Stimulated activated CD4-positive, alpha-beta T cell treated with anti-CD3 and anti-CD28 coated beads, Interleukin-15, amount 100 ng/mL, for 48 hours (primary cell): ENCODE measurements around the gene CDCP2.

Source experiments
- DNase-seq, 2 donors: peaks; one replicate each; pipeline ENCODE4 v3.0.0-alpha.2; 2020; ENCODE audit warnings: low read depth in 2 of 2

CDCP2 gene

DNA sequence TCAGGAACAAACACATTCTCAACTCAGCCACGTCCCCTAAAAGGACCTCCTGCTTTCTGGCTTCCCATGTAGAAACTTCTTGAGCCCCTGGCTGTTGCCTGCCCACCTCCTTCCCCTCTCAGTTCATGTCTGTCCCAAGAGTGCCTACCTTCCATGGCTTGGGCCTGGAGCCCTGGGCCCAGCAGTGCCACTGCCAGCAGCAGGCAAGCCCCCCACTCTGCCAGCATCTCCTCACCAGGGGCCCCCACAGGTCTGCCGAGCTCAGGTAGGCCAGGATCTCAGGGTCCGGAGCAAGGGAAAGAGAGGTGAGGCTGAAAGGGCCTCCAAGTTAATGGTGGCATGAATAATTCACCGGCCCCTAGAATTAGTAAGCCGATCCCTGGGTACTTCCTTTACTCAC lies at the start of gene CDCP2:
Gene CDCP2 (minus strand): TSS at position 305 of the 400 bp plus-strand sequence. CDS start 78 bp downstream, at position 227.
- no peak for DNase-seq

DNA sequence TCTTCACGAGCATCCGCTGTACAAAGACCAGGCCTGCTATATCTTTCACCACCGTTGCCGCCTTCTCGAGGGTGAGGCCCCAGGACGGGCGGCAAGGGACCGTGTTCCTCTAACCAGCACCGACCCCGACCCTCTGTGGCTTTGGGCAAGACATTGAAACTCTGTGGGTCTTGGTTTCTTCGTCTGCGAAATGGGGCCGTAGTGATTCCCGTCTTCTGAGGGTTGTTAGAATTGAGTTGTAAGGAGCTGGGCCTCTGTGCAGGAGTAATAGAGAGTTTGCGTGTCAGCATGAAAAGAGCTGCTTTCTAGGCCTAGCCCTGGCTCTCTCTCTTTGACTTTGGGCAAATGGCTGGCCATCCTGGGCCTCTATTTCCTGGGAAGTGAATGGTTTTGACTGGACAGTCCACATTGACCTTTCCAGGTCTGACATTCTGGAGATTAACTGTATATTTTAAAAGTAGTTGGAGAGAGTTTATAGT lies 47.8 kb upstream of the CDCP2 start:
- DNase-seq, result no peak

DNA sequence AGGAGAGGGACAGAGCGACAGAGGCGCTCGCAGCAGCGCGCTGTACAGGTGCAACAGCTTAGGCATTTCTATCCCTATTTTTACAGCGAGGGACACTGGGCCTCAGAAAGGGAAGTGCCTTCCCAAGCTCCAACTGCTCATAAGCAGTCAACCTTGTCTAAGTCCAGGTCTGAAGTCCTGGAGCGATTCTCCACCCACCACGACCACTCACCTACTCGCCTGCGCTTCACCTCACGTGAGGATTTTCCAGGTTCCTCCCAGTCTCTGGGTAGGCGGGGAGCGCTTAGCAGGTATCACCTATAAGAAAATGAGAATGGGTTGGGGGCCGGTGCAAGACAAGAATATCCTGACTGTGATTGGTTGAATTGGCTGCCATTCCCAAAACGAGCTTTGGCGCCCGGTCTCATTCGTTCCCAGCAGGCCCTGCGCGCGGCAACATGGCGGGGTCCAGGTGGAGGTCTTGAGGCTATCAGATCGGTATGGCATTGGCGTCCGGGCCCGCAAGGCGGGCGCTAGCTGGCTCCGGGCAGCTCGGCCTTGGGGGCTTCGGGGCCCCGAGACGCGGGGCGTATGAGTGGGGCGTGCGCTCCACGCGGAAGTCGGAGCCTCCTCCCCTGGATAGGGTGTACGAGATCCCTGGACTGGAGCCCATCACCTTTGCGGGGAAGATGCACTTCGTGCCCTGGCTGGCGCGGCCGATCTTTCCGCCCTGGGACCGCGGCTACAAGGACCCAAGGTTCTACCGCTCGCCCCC lies 47.1 kb upstream of the CDCP2 start, which contains the start of the genes CYB5RL and MRPL37:
Gene CYB5RL (minus strand): TSS at position 266 of the 754 bp plus-strand sequence. CDS start 4,414 bp downstream, outside the sequence.
Gene MRPL37 (plus strand): TSS at position 403 of the 754 bp plus-strand sequence. CDS start 77 bp downstream, at position 480.
- DNase-seq, result peak; percentile 84 to 89

DNA sequence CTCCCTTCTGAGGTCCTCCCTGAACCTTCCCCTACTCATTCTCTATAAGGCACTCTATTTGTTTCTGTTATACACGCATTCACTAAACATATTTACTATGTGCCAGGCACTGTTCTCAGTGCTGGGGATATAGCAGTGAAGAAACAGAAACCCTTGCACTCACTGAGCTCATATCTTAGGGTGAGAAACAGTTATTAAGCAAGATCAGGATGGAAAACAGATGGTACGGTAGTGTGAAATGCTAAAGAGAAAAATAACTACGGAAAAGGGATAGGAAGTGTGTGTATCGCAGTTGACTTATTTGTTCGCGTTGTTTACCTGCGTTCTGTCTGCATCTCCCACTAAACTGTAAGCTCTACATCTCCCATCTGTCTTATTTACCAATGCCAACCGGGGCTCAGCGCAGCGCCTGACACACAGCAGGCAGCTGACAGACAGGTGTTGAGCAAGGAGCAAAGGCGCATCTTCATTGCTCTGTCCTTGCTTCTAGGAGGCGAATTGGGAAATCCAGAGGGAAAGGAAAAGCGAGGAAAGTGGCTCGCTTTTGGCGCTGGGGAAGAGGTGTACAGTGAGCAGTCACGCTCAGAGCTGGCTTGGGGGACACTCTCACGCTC lies 46.5 kb upstream of the CDCP2 start:
- DNase-seq, result no peak

DNA sequence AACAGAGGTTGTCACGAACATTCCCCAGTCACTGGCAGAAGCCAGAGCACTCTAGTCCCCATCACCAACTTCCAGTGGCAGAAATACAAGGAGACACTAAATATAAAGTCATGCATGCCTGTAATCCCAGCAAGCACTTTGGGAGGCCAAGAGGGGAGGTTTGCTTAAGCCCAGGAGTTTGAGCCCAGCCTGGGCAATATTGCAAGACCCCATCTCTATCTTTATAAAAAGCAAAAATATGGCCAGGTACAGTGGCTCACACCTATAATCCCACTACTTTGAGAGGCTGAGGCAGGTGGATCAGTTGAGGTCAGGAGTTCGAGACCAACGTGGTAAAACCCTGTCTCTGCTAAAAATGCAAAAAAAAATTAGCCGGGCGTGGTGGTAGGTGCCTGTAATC lies 40.7 kb upstream of the CDCP2 start:
- no peak for DNase-seq

DNA sequence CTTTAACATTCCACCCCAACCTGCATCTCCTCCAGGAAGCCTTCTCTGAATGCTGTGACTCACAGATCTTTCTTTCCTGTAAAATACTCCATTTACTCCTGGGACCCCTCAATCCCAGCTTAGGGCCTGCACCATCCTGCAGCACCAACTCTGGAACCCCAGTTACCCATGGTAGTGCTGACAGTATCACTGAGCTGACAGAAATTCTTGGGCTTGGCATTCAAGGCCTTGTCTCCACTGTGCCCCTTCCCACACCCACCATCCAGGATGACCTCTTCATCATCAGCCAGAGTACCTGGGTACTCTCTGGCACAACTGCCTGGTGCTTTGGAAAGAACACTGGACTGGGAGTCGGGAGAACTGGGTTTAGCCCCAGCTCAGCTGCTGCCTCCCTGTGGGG lies 38.7 kb upstream of the CDCP2 start:
- no peak for DNase-seq

DNA sequence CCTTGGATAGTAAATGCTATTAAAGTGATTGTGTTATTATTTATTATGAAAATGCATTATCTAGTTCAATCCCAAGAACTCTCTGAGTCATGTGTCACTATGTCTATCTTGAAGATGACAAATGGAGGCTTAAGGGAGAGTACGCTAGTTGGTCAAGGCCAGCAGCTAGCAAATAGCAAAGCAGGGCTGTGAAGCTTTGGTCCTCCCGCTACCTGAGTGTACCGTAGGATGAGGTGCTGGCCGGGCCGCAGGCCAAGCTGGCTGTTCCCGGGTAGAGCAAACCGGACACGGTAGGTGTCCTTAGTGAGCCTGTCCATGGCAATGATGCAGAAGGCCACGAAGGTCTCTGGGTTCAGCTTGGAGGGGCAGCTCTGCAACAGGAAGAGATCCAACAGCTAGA lies 37.7 kb upstream of the CDCP2 start:
- DNase-seq, result no peak

DNA sequence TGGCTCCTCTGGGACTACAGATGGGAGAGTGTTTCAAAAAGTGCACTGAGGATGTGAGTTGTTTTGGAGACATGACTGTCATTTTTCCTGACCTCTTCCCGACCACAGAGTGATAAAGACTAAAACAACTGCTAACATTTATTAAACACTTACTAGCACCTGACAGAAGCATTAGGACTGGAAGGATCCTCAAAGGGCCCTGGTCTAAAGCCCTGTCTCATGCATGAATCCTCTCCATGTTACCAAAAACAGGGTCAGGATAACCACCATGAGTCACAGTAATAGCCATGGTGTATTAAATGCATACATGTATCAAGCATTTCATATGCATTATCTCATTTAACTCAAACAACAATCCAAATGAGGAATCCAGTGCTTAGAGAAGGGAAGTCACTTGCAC lies 35.5 kb upstream of the CDCP2 start:
- DNase-seq, result no peak

DNA sequence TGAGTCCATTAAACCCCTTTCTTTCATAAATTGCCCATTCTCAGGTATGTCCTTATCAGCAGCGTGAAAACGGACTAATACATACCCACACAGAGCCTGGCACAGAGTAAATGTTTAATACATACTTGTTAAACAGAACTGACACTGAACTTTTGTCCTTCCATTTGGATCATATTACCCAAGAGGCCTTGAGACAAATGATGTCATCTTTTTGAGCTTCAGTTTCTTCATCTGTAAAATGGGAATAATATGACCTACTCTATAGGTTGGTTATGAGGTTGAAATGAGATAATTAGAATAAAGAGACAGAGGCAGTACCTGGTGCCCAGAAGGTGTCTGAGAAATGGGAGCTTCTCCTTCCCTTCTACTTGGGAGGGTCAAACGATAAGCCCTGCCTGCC lies 33.3 kb upstream of the CDCP2 start:
- DNase-seq, result no peak

DNA sequence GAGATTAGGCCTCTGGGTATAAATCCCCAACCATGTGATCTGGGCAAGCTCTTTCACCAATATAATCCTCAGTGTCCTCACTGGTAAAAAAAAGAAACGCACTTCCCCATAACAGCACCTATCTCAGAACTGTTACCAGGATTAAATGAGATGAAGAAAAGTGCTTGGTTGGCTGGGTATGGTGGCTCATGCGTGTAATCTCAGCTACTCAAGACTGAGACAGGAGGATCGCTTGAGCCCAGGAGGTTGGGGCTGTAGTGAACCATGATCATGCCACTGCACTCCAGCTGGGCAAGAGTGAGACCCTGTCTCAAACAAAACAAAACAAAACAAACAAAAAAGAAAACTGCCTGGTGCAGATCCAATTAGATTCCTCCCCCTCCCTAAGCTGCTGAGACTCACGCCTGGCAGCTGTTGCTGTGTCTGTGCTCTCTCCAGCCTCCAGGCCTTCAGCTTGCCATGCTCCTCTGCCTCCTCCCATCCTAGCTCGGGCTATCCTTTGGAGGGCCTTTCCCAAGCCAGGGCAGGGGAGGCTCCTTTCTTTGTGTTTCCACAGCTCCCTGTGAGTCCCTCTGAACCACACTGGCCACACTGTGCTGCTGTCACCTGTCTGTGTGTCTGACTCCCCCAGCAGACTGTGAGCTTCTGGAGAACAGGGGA lies 28.0 kb upstream of the CDCP2 start:
- no peak for DNase-seq

DNA sequence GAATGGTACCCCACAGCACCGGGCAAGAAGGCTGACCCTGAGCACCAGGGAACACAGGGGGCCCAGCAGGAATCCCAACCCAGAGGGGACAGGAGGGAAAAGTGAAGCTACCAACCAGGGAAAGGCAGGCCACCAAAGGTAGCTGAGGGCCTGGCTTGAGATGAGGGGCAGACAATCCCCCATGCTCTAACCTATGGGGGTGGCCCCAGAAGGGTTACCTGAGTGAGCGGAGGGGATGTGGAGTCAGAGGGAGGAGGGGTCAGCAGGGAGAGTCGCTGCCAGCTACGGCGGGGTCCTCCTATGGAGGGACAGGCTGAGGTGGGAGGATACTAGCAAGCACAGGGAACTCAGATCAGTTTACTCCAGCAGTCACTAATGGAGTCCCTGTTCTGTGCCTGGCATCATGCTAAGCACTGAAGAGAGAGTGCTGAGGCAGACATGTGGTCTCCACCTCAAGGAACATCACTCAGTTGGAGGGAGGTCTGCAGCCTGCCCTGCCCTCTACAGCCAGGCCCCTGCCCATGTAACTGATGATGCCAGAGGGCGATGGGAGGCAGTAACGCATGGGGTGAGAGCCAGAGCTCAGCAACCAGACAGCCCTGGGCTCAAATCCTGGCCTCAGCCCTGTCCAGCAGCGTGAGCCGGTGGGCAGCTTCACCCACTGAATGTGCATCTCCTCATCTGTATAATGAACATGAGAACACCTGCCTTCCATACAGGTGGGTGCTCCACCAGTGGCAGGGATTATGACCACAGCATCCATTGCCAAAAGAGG lies 25.7 kb upstream of the CDCP2 start:
- no peak for DNase-seq

DNA sequence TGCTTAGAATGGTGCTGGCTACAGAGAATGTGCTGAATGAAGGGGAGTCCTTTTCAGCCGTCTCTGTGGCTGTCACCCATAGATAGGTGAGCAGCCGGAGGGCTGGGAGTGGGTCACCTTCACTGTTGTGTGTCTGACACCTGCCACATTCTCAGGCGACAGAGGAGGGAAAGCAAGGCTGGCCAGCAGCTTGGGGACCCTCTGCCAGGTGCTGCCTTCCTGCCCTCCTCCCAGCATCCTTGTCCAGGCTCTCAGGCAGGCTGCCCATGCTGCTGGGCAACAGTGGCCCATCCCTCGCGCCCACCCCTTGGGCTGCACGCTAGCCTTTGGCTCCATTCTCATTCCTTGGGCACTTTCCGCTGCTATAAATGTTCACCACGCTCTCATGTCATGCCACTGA lies 24.9 kb upstream of the CDCP2 start:
- DNase-seq, result no peak

DNA sequence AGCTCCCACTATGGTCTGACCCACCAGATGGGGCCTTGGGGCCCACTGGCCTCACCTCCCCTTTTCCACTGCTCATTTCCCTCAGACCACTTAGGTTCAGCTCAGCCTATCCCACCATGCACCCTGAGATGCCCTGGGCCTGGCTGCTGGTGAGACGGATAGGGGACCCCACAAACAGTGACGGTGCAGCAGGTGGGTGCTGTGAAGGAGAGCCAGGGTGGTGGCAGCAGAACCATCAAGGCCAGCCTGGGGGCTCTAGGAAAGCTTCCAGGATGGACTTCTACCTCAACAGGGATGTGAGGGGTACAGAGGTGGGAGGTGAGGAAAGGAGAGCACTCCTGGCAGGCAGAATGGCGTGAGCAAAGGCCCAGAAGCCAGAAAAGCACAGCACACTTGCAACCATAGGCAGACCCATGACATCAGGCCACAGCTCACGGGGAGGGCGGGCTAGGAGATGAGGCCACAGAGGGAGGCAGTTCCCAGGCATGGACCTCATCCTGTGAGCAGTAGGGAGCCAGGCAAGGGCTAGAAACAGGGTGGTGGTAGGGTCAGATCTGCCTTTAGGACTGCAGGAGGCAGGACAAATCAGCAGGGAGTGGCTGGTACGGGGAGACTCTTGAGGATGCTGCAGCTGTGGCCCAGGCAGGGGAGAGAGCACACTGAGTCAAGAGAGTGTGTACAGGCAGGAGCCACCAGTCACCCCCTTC lies 24.0 kb upstream of the CDCP2 start:
- no peak for DNase-seq

DNA sequence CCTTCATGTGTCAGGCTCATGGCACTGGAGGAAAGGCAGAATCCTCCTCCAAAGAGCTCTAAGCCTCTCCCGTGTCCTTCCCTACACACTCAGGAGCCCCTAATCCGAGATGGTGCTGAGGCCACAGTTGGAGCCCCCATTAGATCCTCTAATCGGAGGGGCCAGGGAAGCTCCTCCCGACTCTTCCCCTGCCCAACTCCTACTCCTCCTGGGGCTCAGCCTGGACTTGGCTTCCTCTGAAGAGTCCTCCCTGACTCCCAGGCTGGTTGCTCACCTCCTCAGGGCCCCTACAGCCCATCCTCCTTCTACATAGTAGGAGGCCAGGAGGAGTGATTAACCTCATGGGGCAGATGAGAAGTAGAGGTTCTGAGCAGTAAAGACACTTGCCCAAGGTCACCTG lies 21.3 kb upstream of the CDCP2 start:
- DNase-seq, result no peak

DNA sequence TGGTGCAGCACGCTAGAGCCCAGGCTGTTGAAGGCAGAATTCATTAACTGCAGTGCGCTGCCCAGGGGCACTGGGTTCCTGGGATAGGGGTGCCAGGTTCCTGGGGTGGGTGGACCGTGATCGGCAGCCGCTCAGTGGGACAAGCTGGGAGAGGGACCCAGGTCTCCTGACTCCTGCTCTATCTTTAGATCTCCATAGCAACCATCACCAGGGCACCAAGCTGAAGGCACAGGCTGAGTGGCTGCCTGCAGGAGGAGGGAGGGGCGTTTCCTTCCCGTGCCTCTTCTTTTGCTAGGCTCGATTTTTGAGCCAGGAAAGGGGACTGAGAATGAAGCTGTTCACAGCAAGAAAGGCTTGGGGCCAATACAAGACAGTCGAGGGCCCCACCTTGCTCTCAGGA lies 20.9 kb upstream of the CDCP2 start:
- no peak for DNase-seq

DNA sequence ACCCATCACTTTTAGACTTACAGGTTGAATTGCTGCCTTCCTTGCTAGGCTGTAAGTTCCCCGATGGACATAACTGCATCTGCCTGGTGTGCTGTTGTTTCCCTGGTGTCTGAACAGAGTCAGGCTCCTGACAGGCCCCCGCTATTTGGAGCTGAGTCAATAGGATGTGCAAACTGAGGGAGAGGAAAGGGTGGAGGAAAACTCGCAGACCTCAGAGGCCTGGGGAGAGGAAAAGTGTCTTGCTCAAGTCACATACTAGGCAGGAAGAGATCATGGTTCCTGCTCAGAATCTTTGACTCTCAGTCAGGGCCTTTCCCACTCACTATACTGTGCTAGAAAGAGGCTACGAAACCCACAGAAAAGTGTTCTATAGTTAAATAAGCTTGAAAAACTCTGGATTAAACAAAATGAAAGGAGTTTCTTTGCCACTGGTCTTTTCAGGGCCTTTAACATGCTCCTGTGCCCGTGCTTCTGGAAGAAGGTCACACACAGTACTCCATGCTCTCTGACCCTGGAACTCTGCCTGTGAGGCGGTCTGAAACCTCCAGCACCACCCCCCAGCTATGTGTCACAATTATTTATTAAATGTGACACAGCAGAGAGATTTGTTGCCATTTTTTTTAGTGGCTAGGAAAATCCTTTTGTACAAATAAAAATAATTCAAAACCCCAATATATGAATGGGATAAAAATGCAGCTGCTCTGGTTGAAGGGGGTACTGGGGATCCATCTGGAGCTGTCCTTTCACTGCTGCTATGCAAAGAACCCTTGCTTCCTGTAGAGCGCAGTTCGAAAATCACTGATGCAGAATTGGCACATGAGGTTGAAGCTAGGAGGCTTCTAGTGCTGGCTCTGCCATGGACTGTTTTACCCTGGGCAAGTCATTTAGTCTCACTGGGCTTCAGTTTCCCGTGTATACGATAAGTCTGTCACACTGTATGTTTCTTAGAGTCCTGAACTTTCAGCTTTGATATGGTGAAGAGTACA lies 20.1 kb upstream of the CDCP2 start:
- DNase-seq, result no peak

DNA sequence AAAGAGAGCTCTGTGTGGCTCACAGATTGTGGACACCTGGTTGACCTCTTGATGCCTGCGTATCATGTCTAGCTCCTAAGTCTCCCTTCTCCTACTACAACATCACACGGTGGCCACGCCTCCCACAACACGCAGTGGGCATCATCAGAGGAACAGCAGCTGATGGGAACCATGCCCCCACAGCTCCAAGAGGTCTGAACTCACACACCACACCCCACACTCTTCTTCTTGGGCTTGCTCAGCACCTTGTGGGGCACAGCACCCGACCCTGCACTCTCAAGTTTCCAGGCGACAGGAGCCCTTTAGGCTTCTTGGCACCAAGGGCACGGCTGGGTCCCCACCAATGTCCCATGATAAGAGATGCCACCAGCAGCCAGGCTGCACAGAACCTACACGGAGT lies 18.8 kb upstream of the CDCP2 start:
- DNase-seq, result no peak

DNA sequence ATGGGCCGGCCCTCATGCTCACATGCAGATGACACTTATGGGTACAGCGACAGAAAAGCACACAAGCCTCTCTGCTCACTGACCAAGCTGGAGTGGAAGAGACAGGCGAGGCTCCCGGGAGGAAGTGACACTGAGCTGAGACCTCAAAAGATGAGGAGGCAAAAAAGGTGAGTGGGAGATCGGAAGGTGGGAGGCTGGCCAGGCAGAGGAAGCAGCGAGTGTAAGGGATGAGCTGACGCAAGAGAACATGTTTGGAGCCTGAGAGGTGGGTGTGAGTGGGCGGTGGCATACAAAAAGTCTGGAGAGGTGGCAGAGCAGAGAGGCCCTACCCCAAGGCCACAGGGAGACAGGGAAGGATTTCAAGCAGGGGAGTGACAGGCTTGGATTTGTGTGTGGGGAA lies 18.2 kb upstream of the CDCP2 start:
- DNase-seq, result no peak

DNA sequence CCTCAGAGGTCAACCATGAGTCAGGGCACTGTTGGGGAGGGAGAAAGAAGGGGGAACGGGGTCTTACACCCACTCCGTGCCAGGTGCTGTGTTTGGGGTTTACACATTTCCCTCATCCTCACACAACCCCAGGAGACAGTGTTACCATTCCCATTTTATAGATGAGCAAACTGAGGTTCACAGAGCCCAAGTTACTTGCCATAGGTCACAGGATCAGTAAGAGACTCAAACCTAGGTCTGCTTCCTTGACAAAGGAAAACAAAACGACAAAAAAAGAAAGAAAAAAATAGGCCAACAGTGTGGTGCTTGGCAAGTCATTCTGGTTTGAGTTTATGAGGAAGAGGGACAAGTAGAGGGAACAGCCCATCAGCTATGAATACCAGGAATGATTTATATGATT lies 16.3 kb upstream of the CDCP2 start:
- no peak for DNase-seq
